Natural killer cell treated with Interleukin-12 subunit alpha and Interleukin-12 subunit beta and Interleukin-15 and Interleukin-18, amount 100 ng/mL, for 72 hours (primary cell): ENCODE data around the gene CLUH. TPM values are rescaled to one million over a fixed set of nuclear protein-coding genes. Genes with fewer than 3 reads are reported as not detected.
"Not testable (repeated sequence)": the region's sequence is repeated elsewhere in the genome, so short reads cannot be mapped to it uniquely, and the experiment has no call there.

Experiments used
- ATAC-seq, 2 donors: fragments of 150-1000 bp; cut with Tn5 transposase in 1 of 2; sonication (Bioruptor Pico), chemical (Tn5 transposase) in 1 of 2; 2 replicates each; pipeline ENCODE4 v1.10.0; 2021
- DNase-seq: peaks from one replicate; pipeline ENCODE4 v3.0.0; 2022; ENCODE audit warnings: low spot score
- H3K27ac Mint-ChIP-seq, 2 donors: 1 replicate in 1 of 2; 2 replicates in 1 of 2; pipeline ENCODE4 v1.8.0; 2022; ENCODE audit warnings: mixed read lengths in 2 of 2, mild to moderate bottlenecking in 1 of 2, moderate library complexity in 1 of 2
- H3K27me3 Mint-ChIP-seq, 2 donors: 1 replicate in 1 of 2; 2 replicates in 1 of 2; pipeline ENCODE4 v1.8.0; 2022; ENCODE audit warnings: mixed read lengths in 2 of 2
- H3K36me3 Mint-ChIP-seq: one replicate; pipeline ENCODE4 v1.8.0; 2022; ENCODE audit warnings: mixed read lengths
- H3K4me1 Mint-ChIP-seq, 2 donors: 1 replicate in 1 of 2; 2 replicates in 1 of 2; pipeline ENCODE4 v1.8.0; 2022; ENCODE audit warnings: low read depth in 2 of 2, mixed read lengths in 2 of 2, mild to moderate bottlenecking in 1 of 2
- H3K4me3 Mint-ChIP-seq: one replicate; pipeline ENCODE4 v1.8.0; 2022; ENCODE audit warnings: mixed read lengths
- H3K9me3 Mint-ChIP-seq: 2 replicates; pipeline ENCODE4 v1.8.0; 2022; ENCODE audit warnings: mixed read lengths
- total RNA-seq, 2 donors: library from RNA; stranded (reverse); gene quantifications; one replicate each; pipeline ENCODE4 v1.2.3, GENCODE V29; 2022

CLUH gene
- total RNA-seq, 2 donors from 2014 or later = 65.7 to 195 TPM

DNA sequence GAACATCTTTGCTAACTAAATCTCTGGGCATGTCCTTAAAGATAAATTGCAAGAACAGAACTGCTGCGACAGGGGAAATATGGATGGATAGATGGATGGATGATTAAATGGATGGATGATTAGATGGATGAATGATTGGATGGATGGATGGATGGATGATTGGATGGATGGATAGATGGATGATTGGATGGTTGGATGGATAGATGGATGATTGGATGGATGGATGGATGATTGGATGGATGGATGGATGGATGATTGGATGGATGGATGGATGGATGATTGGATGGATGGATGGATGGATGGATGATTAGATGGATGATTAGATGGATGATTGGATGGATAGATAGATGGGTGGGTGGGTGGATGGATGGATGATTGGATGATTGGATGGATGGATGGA is 32.3 kb downstream of the CLUH start:
- not testable (repeated sequence) for H3K4me1 Mint-ChIP-seq, H3K9me3 Mint-ChIP-seq, DNase-seq, ATAC-seq, H3K27me3 Mint-ChIP-seq, H3K4me3 Mint-ChIP-seq, H3K27ac Mint-ChIP-seq
- peaks cover 20% of the 10 kb centered on the region for H3K36me3 Mint-ChIP-seq

DNA sequence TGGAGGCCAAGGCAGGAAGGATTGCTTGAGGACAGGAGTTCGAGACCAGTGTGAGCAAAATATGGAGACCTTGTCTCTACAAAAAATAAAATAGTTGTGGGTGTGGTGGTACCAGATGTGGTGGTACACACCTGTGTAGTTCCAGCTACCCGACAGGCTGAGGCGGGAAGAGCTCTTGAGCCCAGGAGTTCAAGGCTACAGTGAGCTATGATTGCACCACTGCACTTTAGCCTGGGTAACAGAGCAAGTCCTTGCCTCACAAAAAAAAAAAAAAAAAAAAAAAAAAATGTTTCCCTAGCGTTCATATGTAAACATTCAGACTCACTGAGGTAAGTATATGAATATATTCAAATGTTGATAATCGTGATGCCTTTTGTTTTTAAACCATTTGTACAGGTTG is 39.5 kb downstream of the CLUH start:
- ATAC-seq (no peak), DNase-seq (no peak)
- peaks cover 26% of the 10 kb centered on the region for H3K36me3 Mint-ChIP-seq
- no peaks in the 10 kb centered on the region for H3K9me3 Mint-ChIP-seq
- no peak overlapping the region for H3K27ac Mint-ChIP-seq
- H3K4me3 Mint-ChIP-seq = no peak overlapping the region
- H3K27me3 Mint-ChIP-seq = no peaks in the 10 kb centered on the region
- H3K4me1 Mint-ChIP-seq = peaks cover 10 to 11% of the 10 kb centered on the region in 2 donors

DNA sequence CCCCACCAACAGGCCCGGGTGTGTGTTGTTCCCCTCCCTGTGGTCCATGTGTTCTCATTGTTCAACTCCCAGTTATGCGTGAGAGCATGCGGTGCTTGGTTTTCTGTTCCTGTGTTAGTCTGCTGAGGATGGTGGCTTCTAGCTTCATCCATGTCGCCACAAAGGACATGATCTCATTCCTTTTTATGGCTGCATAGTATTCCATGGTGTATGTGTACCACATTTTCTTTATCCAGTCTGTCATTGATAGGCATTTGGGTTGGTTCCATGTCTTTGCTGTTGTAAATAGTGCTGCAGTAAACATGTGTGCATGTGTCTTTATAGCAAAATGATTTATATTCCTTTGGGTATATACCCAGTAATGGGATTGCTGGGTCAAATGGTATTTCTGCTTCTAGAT is 51.2 kb downstream of the CLUH start:
- H3K27me3 Mint-ChIP-seq, H3K27ac Mint-ChIP-seq, ATAC-seq, DNase-seq, H3K4me3 Mint-ChIP-seq, H3K9me3 Mint-ChIP-seq, H3K36me3 Mint-ChIP-seq: not testable (repeated sequence)
- H3K4me1 Mint-ChIP-seq = peaks cover 36 to 39% of the 10 kb centered on the region in 2 donors

DNA sequence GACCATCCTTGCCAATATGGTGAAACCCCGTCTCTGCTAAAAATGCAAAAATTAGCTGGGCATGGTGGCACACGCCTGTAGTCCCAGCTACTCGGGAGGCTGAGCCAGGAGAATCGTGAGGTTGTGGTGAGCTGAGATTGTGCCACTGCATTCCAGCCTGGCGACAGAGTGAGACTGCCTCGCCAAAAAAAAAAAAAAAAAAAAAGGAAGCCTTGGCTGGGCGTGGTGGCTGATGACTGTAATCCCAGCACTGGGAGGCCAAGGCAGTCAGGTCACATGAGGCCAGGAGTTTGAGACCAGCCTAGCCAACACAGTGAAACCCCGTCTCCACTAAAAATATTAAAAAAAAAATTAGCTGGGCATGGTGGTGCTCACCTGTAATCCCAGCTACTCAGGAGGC is 52.2 kb downstream of the CLUH start:
- not testable (repeated sequence) for H3K9me3 Mint-ChIP-seq

DNA sequence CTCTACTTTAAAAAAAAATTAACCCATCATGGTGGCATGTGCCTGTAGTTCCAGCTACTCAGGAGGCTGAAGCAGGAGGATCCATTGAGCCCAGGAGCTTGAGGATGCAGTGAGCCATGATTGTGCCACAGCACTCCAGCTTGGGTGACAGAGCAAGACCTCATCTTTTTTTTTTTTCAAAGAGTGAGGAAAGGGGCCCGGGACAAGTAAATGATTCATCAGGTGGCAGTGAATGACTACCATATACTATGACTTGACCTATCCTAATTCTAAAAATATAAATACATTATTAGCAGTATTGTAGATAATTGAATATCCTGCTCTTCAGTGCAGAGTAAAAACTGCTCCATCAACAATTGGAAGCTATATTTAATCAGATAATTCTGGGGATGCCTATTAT is 55.3 kb downstream of the CLUH start:
- H3K27ac Mint-ChIP-seq = peak overlapping the region; percentile 65 to 70
- peaks cover 32 to 37% of the 10 kb centered on the region in 2 donors for H3K4me1 Mint-ChIP-seq
- no peak overlapping the region for H3K4me3 Mint-ChIP-seq

More for the DNA sequence above, 52.2 kb downstream of the CLUH start:
- peaks cover 36 to 41% of the 10 kb centered on the region in 2 donors for H3K4me1 Mint-ChIP-seq
- H3K27ac Mint-ChIP-seq, ATAC-seq, H3K36me3 Mint-ChIP-seq, H3K27me3 Mint-ChIP-seq, DNase-seq, H3K4me3 Mint-ChIP-seq: not testable (repeated sequence)

DNA sequence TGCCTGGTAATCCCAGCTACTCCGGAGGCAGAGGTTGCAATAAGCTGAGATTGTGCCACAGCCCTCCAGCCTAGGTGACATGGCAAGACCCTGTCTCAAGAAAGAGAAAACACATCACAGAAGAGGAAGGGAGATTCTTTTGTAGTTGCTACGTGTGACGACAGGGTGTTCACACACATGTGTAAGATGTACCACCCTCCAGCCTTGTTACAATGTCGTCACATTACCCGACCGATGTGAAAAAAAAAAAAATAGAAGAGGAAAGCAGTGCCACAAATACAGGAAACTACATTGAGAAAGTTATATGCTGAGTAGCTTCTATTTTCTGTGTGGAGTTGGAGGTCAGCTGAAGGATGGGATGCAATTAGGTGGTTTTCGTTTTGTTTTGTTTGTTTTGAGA is 56.0 kb downstream of the CLUH start:
- DNase-seq = no peak
- H3K4me3 Mint-ChIP-seq = peak overlapping the region; percentile 43
- no peaks in the 10 kb centered on the region for H3K9me3 Mint-ChIP-seq
- H3K4me1 Mint-ChIP-seq = peaks cover 30% of the 10 kb centered on the region in 2 donors
- ATAC-seq = peak; percentile 84 to 87
- H3K27me3 Mint-ChIP-seq = no peaks in the 10 kb centered on the region
- H3K27ac Mint-ChIP-seq = peak overlapping the region; percentile 40 to 70
- H3K36me3 Mint-ChIP-seq = peaks cover 8% of the 10 kb centered on the region

More for the DNA sequence above, 55.3 kb downstream of the CLUH start:
- no peaks in the 10 kb centered on the region for H3K9me3 Mint-ChIP-seq
- peak in 1 of 2 donors; percentile 56 for ATAC-seq
- peaks cover 8% of the 10 kb centered on the region for H3K36me3 Mint-ChIP-seq
- H3K27me3 Mint-ChIP-seq = no peaks in the 10 kb centered on the region
- no peak for DNase-seq

DNA sequence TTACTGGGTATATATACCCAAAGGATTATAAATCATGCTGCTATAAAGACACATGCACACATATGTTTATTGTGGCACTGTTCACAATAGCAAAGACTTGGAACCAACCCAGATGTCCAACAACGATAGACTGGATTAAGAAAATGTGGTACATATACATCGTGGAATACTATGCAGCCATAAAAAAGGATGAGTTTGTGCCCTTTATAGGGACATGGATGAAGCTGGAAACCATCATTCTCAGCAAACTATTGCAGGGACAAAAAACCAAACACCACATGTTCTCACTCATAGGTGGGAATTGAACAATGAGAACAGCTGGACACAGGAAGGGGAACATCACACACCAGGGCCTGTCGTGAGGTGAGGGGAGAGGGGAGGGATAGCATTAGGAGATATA is 58.7 kb downstream of the CLUH start:
- not testable (repeated sequence) for ATAC-seq, H3K27me3 Mint-ChIP-seq, H3K27ac Mint-ChIP-seq, H3K9me3 Mint-ChIP-seq, H3K36me3 Mint-ChIP-seq, DNase-seq, H3K4me3 Mint-ChIP-seq
- H3K4me1 Mint-ChIP-seq = peaks cover 22 to 25% of the 10 kb centered on the region in 2 donors

DNA sequence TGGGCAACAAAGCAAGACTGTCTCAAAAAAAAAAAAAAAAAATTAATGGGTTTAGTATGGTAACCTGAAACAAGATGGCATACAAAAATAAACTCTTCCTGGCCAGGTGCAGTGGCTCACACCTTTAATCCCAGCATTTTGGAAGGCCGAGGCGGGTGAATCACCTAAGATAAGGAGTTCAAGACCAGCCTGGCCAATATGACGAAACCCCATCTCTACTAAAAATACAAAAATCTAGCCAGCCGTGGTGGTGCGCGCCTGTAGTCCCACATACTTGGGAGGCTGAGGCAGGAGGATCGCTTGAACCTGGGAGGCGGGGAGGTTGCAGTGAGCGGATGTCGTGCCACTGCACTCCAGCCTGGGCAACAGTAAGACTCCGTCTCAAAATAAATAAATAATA is 62.4 kb downstream of the CLUH start:
- no peaks in the 10 kb centered on the region for H3K9me3 Mint-ChIP-seq
- no peak overlapping the region for H3K4me3 Mint-ChIP-seq
- no peak overlapping the region for H3K27ac Mint-ChIP-seq
- H3K27me3 Mint-ChIP-seq = no peaks in the 10 kb centered on the region
- no peak for DNase-seq
- ATAC-seq = no peak
- peaks cover 8% of the 10 kb centered on the region for H3K36me3 Mint-ChIP-seq
- peaks cover 5 to 9% of the 10 kb centered on the region in 2 donors for H3K4me1 Mint-ChIP-seq

DNA sequence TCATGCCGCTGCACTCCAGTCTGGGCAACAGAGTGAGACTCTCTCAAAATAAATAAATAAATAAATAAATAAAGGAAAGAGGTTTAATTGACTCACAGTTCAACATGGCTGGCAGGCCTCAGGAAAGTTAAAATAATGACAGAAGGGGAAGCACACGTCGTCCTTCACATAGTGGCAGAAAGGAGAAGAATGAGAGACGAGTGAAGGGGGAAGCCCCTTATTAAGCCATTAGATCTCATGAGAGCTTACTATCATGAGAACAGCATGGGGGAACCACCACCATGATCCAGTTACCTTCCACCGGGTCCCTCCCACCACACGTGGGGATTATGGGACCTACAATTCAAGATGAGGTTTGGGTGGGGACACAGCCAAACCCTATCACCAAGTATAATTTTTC is 63.6 kb downstream of the CLUH start:
- Mint-ChIP-seq H3K27me3 (no peaks in the 10 kb centered on the region), H3K4me3 (no peak overlapping the region), H3K9me3 (no peaks in the 10 kb centered on the region), H3K4me1 (peaks cover 5 to 8% of the 10 kb centered on the region in 2 donors), H3K27ac (no peak overlapping the region), H3K36me3 (peaks cover 6% of the 10 kb centered on the region)
- ATAC-seq (no peak), DNase-seq (no peak)

DNA sequence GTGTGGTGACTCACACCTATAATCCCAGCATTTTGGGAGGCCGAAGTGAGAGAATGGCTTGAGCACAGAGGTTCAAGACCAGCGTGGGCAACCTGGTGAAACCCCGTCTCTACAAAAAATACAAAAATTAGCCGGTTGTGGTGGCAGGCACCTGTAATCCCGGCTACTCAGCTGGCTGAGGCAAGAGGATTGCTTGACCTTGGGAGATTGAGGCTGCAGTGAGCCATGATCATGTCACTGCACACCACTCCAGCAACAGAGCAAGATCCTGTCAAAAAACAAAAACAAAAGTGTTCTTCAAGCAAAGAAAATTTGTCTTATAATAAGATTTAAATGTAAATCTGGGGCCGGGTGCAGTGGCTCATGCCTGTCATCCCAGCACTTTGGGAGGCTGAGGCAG is 66.6 kb downstream of the CLUH start:
- H3K9me3 Mint-ChIP-seq = no peaks in the 10 kb centered on the region
- peaks cover 7 to 19% of the 10 kb centered on the region in 2 donors for H3K4me1 Mint-ChIP-seq
- H3K27ac Mint-ChIP-seq = peak overlapping the region in 1 of 2 donors; percentile 65
- DNase-seq (no peak), ATAC-seq (no peak)
- peaks cover 7% of the 10 kb centered on the region for H3K36me3 Mint-ChIP-seq
- H3K27me3 Mint-ChIP-seq = no peaks in the 10 kb centered on the region
- H3K4me3 Mint-ChIP-seq = no peak overlapping the region

Other genes starting within 250 kb of the CLUH start
- gene METTL16, start 199.9 kb downstream of the CLUH start, total RNA-seq = 10 to 100 TPM; 29.7 to 53.8 TPM
- 100 to 1,000 TPM; 192 to 217 TPM for gene PAFAH1B1, start 118.1 kb downstream of the CLUH start, total RNA-seq
- gene CCDC92B, start 37.9 kb upstream of the CLUH start, total RNA-seq = not detected
- 10 to 100 TPM in 1 of 2 donors, 1 to 10 TPM in 1; 7.7 to 14.5 TPM for gene RAP1GAP2, start 84.7 kb upstream of the CLUH start, total RNA-seq